HG03066 (cell line): Measurements from ENCODE around the gene GPC5.
"Not testable (repeated sequence)": the region's sequence is repeated elsewhere in the genome, so short reads cannot be mapped to it uniquely, and the experiment has no call there.

ENCODE experiments used
- ATAC-seq: cut with Tn5 transposase; IDR thresholded peaks from one replicate; pipeline ENCODE4 v1.9.1; 2021; ENCODE audit warnings: low read depth; ENCODE audit not compliant: unreplicated experiment

GPC5 gene

DNA sequence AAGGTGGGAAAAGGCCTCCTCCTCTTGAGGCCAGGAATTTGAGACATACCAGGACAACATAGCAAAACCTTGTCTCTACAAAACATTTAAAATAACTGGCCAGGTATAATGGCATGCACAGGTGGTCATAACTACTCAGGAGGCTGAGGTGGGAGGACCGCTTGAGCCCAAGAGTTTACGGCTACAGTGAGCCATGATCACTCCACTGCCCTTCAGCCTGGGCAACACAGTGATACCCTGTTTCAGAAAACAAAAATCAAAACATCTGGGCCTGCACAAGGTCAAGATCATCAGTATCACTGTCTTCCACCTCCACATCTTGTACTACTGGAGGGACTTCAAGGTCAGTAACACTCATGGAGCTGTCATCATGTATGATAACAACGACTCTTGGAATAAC lies 1085.5 kb downstream of the GPC5 start:
- no peak for ATAC-seq

DNA sequence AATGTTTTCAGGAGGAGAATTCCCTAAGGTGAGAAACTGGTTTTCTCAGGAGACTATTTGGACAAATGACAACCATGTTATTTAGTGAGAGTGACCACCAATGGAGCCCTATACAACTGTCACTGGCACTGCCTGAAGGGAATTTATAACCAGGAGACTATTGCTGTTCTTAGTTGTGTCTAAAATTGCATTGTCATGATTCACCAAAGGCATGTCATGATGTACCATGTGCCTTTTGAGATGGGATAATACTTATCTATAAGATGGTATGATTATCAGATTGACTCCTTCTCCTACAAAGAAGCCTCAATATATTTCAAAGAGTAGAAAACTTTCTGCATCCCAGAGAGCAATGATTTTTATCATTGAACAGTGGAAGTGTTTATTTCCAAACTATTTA lies 1088.8 kb downstream of the GPC5 start:
- no peak for ATAC-seq

DNA sequence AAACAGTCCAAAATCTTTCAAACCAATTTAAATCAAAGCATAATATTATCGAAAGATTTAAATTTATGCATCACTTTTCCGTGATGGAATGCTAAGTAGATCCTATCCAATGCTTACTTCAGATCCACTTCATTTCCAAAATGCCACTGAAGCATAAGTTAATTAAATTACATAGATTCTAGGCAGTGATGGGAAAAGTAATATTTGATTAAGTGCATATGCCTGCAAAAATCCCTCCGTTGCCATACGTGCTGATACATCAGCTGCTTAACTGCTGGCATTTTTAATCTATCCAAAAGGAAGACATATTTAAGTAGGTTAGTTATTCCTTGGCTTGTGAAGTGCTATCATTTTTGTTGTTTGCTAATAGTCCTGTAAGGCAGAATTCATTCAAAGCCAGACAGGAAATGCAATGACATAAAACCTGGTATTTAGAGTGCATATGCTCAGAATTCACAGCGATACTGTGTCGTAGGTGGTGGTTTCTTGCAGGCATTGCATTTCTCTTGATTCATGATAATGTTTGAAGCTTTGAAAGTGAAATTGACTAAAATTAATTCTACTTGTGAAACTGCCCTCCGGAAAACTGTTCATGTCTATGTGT lies 1089.9 kb downstream of the GPC5 start:
- ATAC-seq, result no peak

DNA sequence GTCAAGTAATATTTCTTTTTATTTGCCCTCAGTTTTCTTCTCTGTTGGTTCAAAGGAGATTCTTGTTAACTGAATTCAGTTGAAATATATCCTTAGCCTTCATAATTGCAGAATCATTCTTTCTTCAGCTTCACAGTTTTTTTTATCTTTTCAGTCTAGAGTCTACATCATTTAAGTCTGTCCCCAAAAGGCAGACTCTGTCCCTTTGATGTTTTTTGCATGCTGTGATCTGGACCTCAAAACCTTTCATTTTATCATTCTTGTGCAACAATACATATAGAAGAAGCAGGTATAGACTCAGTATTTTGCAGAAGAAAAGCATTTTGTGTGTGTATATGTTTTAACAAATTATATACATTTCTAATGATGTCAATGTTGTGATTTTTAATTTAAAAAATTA lies 1093.4 kb downstream of the GPC5 start:
- ATAC-seq, result no peak

DNA sequence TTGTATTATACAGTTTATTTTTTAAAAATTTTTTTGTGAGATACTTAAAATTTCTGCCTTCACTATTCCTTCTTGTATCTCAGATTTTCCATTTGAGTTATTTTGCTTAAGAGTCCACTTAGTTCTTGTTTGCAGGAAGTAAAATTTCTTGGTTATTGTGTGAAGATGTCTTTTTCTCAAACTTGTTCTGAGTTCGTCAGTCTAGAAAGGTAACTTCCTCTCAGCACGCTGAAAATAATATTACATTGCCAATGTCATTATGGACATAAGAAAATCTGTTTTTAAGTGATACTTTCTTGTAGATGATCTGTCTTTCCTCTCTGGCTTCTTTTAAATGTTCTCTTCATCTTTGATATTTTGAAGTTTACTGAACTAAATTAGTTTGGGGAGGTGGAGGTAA lies 1096.5 kb downstream of the GPC5 start:
- no peak for ATAC-seq

DNA sequence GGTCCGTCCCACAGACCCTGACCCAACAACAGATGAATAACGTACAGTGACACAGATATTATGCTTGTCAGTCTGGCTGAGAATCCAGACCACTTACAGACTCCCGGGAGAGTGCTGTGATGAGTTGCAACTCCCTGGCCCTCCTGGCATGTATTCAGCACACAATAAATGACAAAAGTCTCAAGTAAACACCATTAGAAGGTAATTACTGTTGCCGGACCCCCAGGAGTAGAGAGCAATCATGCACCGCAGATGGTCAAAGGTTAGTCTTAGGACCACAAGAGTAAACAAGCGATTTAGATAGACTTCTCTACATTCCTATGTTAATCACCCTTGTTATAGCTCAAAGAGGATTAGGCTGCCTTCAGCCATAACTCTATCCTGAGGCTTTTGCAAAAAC lies 1101.8 kb downstream of the GPC5 start:
- no peak for ATAC-seq

DNA sequence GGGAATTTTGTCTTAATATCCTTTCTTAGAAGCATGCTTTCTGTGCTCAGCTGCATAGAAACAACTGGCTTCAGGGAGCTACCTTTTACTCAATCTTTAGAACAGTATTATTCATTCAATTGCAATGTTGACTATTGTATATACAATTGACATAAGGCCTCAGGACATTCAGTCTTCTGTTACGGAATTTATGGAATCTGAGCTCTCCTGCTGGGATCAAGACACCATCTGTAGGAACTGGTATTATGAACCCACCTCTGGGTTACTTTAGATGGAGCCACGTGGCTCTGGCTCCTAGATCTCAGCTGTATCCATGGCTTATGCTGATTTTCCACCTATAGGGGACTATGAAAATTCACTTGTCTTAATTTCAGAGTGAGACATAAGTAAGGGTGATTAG lies 1112.0 kb downstream of the GPC5 start:
- ATAC-seq, result no peak

DNA sequence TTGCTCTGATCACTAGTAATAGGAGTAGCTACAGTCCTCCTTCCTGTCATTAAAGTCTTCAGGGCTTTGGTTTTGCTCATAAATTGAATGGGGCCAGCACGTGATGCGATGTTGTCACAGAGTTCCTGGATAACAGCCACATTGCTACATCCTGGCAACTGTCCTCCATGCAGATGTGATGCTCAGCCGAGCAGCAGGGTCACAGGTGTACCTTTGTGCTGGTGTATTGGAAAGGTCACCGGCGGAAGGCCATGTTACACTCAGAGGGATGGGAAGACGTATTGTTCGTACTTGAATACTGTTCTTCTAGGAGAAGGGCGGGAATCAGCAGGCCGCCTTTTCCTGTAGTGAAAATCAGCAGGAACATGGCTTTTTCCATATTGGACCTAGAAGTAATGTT lies 1114.4 kb downstream of the GPC5 start:
- ATAC-seq, result no peak

DNA sequence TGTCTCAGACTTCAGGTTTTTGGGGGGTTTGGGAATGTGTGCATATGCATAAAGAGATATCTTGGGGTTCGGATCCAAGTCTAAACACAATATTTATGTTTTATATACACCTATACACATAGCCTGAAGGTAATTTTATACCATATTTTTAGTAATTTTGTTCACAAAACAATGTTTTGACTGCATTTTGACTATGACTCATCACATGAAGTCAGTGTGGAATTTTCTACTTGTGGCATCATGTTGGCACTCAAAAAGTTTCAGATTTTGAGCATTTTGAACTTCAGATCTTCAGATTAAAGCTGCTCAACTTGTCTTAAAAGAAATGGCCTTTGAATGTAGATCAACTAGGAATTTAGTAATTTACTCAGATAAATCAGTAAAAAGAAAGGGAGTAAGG lies 1115.3 kb downstream of the GPC5 start:
- no peak for ATAC-seq

DNA sequence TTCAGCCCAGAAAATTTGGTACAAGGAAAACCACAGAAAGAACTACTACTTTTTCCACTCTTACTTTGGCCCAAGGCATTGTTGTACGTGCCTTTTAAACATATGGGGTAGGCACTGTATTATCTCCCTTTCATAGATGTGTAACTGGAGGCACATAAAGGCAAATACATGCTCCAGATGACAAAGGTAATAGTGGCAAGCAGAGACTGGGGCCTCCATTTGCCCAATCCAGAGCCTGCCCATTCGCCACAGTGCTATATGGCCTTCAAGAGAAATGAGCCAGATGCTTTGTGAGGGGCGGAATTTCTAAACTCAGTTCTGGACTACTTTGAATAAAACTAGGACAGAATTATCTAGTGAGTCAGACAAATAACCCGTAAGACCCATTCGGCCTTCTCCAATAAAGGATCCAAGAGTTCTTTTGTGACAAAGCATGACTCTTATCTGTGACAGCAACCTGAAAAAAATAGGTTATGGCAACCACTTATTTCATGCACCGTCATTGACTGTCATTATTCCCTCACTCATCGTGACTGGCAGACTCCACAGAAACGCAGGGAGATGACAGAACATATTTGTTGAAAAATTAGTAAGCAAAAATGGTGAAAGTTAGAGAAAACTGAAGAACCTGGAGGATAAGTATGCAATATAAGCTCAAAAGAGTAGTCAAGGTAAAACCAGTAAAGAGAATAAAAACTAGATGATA lies 1116.2 kb downstream of the GPC5 start:
- no peak for ATAC-seq

DNA sequence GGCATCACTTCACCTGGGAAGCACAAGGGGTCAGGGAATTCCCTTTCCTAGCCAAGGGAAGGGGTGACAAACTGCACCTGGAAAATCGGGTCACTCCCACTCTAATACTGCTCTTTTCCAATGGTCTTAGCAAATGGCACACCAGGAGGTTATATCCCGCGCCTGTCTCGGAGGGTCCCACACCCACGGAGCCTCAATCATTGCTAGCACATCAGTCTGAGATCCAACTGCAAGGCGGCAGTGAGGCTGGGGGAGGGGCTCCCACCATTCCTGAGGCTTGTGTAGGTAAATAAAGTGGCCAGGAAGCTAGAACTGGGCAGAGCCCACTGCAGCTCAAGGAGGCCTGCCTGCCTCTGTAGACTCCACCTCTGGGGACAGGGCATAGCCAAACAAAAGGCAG lies 1118.5 kb downstream of the GPC5 start:
- ATAC-seq, result not testable (repeated sequence)

DNA sequence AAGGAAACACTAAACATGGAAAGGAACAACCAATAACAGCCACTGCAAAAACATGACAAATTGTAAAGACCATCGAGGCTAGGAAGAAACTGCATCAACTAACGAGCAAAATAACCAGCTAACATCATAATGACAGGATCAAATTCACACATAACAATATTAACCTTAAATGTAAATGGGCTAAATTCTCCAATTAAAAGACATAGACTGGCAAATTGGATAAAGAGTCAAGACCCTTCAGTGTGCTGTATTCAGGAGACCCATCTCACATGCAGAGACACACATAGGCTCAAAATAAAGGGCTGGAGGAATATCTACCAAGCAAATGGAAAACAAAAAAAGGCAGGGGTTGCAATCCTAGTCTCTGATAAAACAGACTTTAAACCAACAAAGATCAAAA lies 1120.2 kb downstream of the GPC5 start:
- not testable (repeated sequence) for ATAC-seq

DNA sequence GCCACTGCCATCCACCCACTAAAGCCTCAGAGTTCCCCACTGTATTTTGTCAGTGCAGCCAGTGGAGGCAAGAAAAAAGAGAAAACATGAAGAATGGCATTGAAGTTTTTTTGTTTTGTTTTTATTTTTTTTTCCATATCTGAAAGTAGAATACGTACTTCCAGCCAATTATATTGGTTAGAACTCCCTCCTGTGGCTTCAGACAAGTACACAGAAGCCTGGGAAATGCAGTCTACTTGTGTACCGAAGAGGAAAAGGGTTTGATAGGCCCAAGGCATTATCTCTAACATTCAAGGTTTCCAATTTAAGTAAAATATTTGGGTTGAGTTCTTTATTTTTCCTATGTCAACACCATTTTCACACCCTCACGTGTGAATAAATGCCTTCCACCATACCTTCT lies 1131.9 kb downstream of the GPC5 start:
- ATAC-seq, result no peak

DNA sequence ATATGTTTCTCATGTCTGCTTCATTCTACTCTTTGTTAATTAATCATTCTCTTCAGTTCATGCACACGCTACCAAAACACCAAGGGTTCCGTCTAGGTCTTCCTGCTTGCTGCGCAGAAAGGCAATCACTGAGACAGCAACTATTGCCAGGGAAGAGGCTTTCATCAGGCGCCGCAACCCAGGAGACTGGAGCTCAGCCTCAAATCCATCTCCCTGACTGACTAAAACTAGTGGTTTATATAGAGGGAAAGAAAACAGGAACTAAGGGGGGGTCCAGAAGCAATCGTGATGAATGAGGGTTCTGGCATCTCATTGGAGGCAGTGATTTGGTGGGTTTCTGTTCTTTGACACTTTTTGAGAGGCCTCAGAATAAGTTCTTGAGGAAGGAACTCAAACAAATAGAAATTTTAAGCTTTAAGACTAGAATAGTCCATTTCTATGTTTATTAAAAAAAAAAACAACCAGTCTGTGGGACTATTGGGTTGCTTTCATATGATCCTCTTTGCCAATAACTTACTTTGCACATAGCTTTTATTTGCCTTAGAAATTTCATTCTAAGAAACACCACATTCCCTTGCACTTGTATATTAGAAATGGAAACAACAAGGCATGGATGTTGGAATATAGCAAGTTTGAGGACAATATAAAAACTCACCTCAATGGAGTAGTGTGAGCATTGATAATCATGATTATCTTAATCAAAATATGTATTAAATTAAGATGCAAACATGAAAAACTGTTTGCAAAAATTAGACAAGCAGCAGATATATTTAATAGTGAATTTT lies 1137.0 kb downstream of the GPC5 start:
- ATAC-seq, result no peak

DNA sequence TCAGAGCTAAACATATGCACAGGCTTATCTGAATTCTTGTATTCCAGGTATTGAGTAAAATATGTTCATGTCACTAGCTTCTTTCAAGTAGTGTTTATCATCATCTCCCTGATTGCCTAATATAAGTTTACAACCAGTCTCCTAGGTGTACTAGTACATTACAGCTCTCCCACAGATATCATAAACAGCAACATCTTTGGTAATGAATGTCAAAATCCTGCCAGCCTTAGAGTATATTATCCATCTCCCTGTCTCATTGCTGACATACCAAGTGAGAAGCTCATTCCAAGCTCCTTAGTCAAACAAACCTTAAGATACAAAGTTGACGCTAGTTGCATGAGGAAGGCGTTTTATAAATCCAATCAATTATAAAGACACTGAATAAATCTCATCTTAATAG lies 1139.0 kb downstream of the GPC5 start:
- ATAC-seq, result no peak

DNA sequence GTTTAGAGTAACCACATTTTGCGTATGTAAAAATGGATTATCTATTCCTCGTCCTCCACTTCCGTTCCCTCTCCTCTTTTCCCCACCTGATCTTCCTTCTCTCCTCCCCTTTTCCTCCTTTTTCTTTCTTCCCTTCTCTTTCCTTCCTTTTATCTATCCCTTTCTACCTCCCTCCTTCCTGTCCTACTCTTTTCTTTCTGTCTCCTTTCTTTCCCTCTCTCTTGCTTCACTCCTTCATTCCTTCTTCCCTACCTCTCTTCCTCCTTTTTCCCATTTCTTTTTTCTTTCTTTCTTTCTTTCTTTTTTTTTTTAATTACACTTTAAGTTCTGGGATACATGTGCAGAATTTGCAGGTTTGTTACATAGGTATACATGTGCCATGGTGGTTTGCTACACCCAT lies 1139.7 kb downstream of the GPC5 start:
- ATAC-seq, result no peak

DNA sequence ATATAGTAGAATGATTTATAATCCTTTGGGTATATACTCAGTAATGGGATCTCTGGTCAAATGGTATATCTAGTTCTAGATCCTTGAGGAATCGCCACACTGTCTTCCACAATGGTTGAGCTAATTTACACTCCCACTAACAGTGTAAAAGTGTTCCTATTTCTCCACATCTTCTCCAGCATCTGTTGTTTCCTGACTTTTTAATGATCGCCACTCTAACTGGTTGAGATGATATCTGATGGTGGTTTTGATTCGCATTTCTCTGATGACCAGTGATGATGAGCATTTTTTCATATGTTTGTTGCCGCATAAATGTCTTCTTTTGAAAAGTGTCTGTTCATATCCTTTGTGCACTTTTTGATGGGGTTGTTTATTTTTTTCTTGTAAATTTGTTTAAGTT lies 1140.7 kb downstream of the GPC5 start:
- not testable (repeated sequence) for ATAC-seq

DNA sequence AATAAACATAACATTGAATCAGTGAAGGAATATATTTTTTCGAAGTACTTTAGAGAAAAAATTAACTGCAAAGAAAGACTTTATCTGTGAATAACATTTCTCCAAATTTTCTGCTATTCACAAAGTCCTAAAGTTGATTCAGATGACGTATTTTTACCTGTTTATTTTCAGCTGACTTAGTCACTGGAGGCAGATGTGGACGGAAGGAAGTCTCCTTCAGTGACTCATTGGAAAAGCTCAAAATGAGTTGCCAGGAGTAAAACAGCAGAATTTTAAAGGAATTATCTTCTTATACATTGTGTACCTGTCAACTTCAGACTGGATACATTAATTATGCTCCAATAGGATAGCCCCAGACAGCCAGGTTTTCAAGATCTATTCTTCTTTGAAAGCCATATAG lies 1148.8 kb downstream of the GPC5 start:
- no peak for ATAC-seq

DNA sequence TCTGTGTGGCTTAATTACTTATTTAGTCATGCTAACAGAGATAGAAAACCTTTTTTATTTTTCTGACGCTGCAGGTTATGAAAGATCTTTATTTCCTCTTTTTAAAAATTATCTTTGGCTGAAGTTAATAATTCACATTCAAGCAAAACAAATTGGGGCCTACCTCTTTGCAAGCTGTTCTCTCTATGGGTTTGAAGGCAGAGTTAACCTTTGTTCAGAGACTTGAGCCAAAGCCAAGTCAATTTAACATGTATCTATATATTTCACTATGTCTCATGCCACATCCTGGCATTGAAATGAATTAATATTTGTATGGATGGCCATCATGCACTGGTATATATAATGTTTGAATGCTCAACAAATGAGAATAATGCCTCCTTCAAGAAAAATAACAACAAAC lies 1150.9 kb downstream of the GPC5 start:
- no peak for ATAC-seq

DNA sequence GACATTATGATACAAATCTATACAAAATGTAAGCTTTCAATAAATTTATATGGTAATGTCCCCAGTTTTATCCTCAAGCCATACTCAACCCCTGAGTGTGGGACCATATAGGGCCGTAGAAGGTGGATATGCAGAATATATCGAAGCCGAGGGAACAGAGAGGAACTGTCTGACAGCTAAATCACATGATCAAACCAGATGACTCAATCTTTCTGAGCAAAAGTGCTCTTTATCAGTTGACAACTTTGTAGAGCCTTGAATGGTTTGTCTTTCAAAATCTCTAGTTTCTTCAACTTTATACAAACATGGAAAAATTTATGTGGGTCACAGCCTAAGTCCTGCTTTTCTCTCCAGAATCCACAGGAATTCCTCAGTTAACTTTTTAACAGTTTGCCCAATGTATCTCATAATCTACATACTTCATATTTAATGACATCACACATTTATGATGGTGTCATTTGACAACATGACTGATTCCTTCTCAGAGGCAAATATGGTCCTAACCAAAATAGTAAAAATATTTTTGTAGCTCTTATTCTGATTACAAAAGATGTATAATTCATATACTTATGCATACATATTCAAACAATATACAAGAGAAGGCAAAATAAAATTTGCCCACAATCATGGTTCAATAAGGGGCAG lies 1155.2 kb downstream of the GPC5 start:
- no peak for ATAC-seq

DNA sequence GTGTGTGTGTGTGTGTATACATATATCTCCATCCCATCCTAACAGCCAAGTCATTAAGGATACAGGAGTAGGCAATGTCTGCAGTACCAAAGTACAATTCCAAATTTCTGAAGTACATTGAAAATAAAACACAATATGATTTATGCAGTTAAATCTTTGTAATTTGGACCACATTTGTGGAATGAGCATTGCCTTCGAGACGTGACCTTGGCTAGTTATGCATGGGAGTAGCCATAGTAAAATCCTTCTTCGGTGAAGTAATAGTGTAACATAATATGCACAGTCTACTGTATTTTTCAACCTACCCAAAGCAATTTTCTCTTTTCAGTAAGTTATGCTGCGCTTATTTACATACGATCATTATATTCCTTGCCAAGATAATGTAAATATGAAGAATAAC lies 1162.5 kb downstream of the GPC5 start:
- no peak for ATAC-seq
